Measurements from ENCODE around the gene UBE3D.

UBE3D gene

DNA sequence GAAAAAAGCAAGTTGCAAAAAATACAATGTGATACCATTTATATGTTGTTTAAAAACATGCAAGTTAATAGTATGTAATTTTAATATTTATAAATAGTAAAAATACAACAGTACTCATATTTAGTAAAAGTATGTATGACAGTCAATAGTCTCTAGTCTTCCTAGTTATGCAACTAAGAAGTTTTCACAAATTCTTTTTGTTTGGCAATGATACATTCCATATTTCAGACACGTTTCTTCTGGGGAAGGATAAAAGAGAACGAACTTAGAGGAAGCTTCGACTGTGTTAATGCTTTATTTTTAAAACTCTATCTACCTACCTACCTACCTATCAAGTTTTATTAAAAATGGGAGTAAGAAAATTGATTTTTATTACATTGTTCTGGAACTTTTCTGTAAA is 77.7 kb downstream of the UBE3D start:
- no peak overlapping the region for H3K4me3 ChIP-seq (ENCODE audit: control insufficient read depth, low read depth, low read length)
- DNase-seq (ENCODE audit: low read depth), result no peak
- TF ChIP-seq, protein P1, sequence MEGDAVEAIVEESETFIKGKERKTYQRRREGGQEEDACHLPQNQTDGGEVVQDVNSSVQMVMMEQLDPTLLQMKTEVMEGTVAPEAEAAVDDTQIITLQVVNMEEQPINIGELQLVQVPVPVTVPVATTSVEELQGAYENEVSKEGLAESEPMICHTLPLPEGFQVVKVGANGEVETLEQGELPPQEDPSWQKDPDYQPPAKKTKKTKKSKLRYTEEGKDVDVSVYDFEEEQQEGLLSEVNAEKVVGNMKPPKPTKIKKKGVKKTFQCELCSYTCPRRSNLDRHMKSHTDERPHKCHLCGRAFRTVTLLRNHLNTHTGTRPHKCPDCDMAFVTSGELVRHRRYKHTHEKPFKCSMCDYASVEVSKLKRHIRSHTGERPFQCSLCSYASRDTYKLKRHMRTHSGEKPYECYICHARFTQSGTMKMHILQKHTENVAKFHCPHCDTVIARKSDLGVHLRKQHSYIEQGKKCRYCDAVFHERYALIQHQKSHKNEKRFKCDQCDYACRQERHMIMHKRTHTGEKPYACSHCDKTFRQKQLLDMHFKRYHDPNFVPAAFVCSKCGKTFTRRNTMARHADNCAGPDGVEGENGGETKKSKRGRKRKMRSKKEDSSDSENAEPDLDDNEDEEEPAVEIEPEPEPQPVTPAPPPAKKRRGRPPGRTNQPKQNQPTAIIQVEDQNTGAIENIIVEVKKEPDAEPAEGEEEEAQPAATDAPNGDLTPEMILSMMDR (IDR thresholded peaks at IDR 0.05; ENCODE audit: control insufficient read depth, insufficient read depth, low read depth, low read length, missing control alignments), result no peak

DNA sequence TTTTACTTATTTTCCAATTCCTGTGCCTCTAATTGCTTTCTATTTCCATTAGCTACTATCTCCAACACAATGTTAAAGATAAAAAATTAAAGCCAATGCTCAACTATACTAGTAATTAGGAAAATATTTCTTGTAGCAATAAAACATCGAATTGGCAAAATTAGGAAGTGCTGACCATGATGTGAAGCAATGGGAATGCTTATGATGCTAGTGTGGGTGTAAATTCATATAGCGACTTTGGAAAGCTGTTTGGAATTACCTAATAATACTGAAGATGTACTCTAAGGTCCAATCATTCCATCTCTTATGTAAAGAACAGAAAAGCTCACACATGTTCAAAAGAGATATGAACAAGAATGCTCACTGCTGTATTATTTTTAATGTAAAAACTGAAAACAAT is 78.2 kb downstream of the UBE3D start:
- H3K4me3 ChIP-seq (ENCODE audit: control insufficient read depth, low read depth, low read length), result no peak overlapping the region
- no peak for DNase-seq (ENCODE audit: low read depth)
- TF ChIP-seq, protein P1 (IDR thresholded peaks at IDR 0.05; ENCODE audit: control insufficient read depth, insufficient read depth, low read depth, low read length, missing control alignments), result no peak

DNA sequence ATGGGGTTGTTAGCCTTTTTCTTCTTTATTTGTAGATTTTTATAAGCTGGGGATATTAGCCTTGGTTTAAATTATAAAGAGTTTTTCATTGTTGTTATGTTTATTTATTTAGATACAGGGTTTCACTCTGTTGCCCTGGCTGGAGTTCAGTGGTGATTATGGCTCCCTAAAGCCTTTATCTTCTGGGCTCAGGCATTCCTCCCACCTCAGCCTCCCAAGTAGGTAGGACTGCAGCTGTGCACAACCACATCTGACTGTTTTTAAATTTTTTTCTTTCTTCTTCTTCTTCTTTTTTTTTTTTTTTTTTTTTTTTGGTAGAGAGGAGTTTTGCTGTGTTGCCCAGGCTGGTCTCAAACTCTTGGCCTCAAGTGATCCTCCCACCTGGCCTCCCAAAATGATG is 80.9 kb downstream of the UBE3D start:
- DNase-seq (ENCODE audit: low read depth), result no peak
- TF ChIP-seq, protein P1 (IDR thresholded peaks at IDR 0.05; ENCODE audit: control insufficient read depth, insufficient read depth, low read depth, low read length, missing control alignments), result no peak
- H3K4me3 ChIP-seq (ENCODE audit: control insufficient read depth, low read depth, low read length), result no peak overlapping the region

DNA sequence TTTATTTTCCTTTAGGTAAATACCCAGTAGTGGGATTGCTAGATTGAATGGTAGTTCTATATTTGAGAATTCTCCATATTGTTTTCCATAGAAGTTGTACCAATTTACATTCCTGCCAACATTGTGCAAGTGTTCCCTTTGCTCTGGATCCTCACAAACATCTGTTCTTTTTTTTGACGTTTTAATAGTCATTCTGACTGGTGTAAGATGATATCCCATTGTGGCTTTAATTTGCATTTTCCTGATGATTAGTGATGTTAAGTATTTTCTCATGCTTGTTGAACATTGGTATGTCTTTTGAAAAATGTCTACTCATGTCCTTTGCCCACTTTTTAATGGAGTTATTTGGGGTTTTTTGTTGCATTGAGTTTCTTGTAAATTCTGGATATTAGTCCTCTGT is 85.6 kb downstream of the UBE3D start:
- no peak overlapping the region for H3K4me3 ChIP-seq (ENCODE audit: control insufficient read depth, low read depth, low read length)
- peak; percentile 77 for DNase-seq (ENCODE audit: low read depth)
- TF ChIP-seq, protein P1 (IDR thresholded peaks at IDR 0.05; ENCODE audit: control insufficient read depth, insufficient read depth, low read depth, low read length, missing control alignments), result no peak

DNA sequence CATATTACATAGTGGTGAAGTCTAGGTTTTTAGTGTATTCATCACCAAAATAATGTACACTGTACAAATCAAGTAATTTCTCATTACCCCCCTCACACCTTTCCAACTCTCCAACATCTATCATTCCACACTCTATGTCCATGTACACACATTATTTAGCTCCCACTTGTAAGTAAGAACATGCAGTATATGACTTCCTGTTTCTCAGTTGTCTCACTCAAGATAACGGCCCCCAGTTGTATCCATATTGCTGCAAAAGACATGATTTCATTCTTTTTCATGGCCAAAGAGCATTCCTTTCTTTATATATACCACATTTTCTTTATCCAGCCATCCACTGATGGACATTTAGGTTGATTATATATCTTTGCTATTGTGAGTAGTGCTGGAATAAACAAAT is 86.0 kb downstream of the UBE3D start:
- TF ChIP-seq, protein P1 (IDR thresholded peaks at IDR 0.05; ENCODE audit: control insufficient read depth, insufficient read depth, low read depth, low read length, missing control alignments), result no peak
- DNase-seq (ENCODE audit: low read depth), result no peak
- H3K4me3 ChIP-seq (ENCODE audit: control insufficient read depth, low read depth, low read length), result no peak overlapping the region

DNA sequence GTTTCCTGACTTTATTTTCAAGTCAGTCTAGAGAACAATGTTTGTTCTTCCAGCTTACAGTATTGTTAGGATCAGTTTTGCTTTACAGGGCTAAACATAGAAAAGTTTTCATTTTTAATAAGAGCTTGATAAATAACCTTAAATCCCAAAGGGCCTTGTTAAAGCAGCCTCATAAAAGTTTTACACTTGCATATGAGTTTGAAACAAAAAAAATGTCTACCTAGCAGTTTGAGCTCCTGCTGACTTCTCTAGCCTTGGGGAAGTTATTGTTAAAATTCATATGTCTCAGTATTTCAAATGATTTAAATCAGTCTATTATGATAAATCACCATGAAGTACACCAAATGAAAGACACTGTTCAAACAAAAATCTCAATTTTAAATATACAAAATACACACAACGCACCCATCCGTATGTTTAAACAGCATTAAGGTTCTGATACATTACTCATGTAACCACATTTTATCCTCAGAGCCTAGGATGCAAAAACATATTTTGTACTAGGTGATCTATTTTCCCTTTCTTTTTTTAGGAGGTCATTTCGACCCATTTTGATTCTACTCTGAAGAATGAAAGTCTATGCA is 87.2 kb downstream of the UBE3D start:
- DNase-seq (ENCODE audit: low read depth), result no peak
- H3K4me3 ChIP-seq (ENCODE audit: control insufficient read depth, low read depth, low read length), result no peak overlapping the region
- TF ChIP-seq, protein P1 (IDR thresholded peaks at IDR 0.05; ENCODE audit: control insufficient read depth, insufficient read depth, low read depth, low read length, missing control alignments), result no peak

DNA sequence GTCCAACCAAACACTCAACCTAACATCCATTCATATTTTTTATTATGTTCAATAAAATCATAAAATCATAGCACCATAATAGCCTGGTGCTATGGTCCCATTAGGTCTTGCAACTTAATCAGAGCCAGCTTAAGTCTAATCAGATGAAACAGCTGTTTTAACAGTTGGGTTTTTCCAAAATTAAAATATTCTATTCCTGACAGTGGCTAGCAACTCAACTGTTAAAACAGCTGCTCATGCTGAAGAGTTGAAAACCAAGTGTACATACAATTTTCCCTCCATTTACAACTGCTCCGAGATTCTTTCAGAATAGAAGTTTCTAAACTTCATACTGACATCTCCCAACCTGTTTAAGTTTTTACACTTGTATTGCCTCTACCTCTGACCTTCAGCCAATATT is 89.5 kb downstream of the UBE3D start:
- no peak for DNase-seq (ENCODE audit: low read depth)
- TF ChIP-seq, protein P1 (IDR thresholded peaks at IDR 0.05; ENCODE audit: control insufficient read depth, insufficient read depth, low read depth, low read length, missing control alignments), result no peak
- H3K4me3 ChIP-seq (ENCODE audit: control insufficient read depth, low read depth, low read length), result no peak overlapping the region
